ENCODE results near the gene RXRB.
"Not testable (repeated sequence)": the region's sequence is repeated elsewhere in the genome, so short reads cannot be mapped to it uniquely, and the experiment has no call there.

RXRB gene

DNA sequence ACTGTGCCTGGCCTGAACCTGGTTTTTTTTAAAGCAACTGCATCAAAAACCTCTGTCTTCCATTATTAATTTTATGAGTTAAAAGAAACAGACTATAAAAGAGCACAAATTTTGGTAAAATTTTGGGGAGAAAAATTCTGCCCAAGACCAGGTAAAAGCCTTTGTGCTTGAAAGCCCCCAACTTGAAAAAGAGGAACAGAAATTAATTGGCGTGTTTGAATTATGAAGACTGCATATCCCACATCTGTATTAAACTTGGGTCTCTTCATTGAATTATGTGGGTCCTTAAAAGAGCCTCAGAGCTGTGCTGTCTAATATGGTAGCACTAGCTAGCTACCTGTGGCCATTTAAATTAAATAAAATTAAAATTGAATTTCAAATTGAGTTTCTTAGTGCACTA, 49.4 kb downstream of the RXRB start:
- no peak overlapping the region for H3K27ac ChIP-seq
- TF ChIP-seq ZFX (IDR thresholded peaks at IDR 0.05; ENCODE audit: borderline replicate concordance): no peak
- TF ChIP-seq, protein P1, sequence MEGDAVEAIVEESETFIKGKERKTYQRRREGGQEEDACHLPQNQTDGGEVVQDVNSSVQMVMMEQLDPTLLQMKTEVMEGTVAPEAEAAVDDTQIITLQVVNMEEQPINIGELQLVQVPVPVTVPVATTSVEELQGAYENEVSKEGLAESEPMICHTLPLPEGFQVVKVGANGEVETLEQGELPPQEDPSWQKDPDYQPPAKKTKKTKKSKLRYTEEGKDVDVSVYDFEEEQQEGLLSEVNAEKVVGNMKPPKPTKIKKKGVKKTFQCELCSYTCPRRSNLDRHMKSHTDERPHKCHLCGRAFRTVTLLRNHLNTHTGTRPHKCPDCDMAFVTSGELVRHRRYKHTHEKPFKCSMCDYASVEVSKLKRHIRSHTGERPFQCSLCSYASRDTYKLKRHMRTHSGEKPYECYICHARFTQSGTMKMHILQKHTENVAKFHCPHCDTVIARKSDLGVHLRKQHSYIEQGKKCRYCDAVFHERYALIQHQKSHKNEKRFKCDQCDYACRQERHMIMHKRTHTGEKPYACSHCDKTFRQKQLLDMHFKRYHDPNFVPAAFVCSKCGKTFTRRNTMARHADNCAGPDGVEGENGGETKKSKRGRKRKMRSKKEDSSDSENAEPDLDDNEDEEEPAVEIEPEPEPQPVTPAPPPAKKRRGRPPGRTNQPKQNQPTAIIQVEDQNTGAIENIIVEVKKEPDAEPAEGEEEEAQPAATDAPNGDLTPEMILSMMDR (IDR thresholded peaks at IDR 0.05): no peak

DNA sequence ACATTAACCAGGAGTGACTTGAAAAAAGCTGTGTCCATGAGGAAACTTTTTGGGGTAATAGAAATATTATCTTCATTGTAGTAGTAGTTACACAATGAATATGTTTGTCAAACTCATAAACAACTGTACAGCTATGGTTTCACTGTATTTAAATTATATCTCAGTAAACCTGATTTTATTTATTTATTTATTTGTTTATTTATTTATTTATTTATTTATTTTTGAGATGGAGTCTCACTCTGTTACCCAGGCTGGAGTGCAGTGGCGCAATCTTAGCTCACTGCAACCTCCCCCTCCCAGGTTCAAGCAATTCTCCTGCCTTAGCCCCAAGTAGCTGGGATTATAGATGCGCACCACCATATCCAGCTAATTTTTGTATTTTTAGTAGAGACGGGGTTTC, 49.9 kb downstream of the RXRB start:
- not testable (repeated sequence) for H3K27ac ChIP-seq

GRCh38 chr6:33147807-33148666, 52.4 kb downstream of the RXRB start:
- H3K27ac ChIP-seq: no peak overlapping the region
- TF ChIP-seq, protein P1 (IDR thresholded peaks at IDR 0.05): peak; percentile 89
- no peak for TF ChIP-seq ZFX (IDR thresholded peaks at IDR 0.05; ENCODE audit: borderline replicate concordance)

GRCh38 chr6:33144373-33144772, 56.1 kb downstream of the RXRB start:
- no peak overlapping the region for H3K27ac ChIP-seq
- TF ChIP-seq, protein P1 (IDR thresholded peaks at IDR 0.05): no peak
